Loucy (cell line): ENCODE data around the gene CNFN.

Source experiments
- CTCF ChIP-seq: fragments of 200-600 bp; sonication (generic); conservative IDR thresholded peaks from 2 replicates; pipeline ENCODE4 v1.5.1; 2014; ENCODE audit warnings: mild to moderate bottlenecking, antibody characterized with exemption, low read length
- EZH2phosphoT487 ChIP-seq: fragments of 200-600 bp; IDR thresholded peaks from 2 replicates; pipeline ENCODE4 v1.6.1; 2018; ENCODE audit warnings: antibody characterized with exemption, mild to moderate bottlenecking, moderate library complexity, borderline replicate concordance

- TF ChIP-seq CTCF (no peak), EZH2phosphoT487 (no peak)
These were observed 21.3 kb downstream of the CNFN start for GRCh38 chr19:42368765-42369164.
